ENCODE measurements around the gene ATAD3A.
"Not testable (repeated sequence)": the region's sequence is repeated elsewhere in the genome, so short reads cannot be mapped to it uniquely, and the experiment has no call there.

Gene ATAD3A

DNA sequence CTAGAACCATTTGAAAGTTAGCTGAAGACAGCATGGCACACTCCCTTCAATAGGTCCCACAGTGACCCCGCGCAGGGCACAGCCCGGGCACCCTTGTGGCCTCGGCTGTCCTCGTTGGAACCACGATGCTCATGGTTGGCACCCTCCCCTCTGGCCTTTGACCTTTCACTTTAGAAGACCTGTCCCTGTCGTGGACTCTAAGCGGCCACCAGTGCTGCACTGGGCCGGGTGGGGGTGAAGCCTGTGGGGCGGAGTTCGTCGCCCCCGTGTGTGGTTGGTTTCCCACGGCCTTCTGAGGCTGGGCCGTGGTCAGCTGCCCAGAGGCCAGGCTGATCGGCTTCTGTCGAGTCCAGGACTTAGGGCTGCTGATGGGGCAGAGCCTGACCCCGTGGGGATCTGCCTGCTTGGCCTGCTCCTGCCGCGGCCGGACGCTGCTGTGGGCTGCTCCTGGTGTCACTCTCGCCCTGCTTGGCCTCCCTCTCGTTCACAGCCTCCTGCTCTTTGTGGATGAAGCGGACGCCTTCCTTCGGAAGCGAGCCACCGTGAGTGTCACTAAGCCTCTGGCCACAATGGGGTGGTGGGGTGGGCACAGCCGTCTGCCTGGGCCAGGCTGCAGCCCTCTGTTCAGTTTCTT lies 12.9 kb downstream of the ATAD3A start:
- DNase-seq: not testable (repeated sequence)

DNA sequence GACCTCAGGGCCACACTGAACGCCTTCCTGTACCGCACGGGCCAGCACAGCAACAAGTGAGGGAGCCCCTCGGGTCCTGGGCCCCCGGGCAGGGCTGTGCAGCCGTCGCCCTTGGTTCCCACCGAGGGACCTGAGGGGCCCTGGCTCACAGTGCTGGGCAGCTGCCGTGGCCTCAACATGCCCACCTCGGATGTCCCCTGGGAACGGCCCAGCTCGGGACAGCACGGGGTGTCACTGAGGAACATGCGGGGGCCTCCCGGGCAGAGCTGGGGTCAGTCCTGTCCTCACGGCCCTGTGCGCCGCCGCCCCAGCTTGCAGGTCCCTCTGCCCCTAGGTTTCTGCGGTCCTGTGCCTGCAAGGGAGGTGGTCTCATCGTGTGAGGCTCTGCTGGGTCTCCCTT lies 14.5 kb downstream of the ATAD3A start:
- not testable (repeated sequence) for DNase-seq

DNA sequence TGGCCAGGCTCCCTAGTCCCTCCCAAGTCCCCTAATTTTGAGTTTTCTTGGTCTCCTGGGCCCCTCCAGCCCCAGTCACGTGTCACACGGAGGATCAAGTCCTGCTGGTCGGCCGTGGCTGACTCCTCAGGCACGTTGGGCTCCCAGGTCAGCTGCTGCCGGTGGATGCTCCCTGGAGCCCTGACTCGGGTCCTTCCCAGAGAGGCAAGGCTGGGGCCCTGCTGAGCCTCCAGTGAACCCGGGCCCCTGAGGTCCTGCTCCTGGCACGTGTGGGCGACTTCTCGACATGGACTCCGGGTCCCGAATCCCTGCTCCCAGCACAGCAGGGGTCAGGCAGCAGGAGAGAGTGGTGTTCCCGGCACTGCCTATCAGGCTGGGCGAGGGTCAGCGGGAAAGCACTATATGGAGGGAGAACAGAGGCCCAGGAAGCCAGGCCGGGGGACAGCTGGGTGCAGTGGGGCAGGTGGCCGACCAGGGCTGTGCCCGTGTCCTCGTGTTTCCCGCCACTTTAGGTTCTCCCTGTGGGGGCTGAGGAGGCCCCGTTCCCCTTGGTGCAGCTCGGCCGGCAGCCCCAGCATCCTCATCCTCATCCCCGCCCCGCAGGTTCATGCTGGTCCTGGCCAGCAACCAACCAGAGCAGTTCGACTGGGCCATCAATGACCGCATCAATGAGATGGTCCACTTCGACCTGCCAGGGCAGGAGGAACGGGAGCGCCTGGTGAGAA lies 15.3 kb downstream of the ATAD3A start:
- DNase-seq: no peak

DNA sequence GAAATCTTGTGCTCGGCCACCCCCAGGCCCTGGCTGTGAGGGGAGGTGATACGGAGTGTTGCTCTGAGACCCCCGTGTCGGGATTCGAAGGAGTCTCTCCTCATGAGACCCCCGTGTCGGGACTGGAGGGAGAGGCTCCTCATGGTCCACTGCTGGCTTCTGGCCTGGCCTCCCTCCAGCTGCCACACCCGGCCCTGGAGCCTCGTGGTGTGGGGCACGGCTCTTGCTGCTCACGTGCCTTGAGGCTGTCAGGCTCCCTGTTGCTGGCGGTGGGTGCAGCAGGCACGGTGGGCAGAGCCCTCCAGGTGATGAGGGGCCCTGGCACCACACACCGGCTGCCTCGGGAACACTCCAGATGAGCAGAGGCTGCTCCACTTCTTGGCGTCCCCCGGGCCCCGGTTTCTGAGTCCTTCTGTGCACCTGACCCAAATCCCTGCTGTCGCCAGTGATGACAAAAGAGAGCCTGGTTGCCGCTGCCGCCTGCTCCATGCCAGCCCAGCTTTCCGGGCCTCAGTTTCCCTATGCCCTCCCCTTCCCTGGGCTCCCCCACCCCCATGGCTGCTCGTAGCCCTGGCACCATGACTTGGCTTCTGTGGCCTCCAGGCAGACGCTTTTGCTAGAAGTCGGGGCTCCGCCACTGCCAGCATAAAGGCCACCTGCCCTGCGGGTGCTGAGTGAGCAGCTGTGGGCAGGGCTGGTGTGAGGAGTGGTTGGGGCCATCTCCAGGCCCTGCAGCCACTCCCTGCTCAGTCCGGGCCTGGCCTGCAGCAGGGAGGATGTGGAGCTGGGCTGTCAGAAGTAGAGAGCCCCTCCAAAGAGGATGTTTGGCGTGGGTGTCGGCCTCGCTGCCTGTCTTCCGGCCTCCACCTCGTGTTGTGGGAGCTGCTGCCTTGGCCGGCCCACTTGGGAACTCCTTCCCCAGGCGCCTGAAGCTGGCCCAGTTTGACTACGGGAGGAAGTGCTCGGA lies 16.6 kb downstream of the ATAD3A start:
- no peak for DNase-seq

DNA sequence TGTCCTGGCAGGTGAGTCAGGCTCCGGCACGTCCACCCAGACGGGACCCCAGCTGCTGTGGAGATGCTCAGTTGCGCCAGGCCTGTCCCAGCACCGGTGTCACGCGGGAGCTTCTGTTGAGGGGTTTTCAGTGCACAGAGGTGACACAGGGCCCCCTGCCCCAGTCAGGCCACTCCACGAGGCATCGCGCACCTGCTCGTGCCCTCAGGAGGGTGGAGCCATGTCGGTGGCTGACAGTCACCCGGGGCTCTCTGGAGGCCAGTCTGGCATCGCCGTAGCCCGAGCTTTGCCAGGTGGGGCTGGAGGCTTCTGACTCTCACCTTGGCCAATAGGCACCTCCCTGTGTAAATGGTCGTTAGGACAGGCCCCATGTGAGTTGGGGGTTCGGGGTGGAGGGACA lies 17.4 kb downstream of the ATAD3A start:
- DNase-seq: no peak

DNA sequence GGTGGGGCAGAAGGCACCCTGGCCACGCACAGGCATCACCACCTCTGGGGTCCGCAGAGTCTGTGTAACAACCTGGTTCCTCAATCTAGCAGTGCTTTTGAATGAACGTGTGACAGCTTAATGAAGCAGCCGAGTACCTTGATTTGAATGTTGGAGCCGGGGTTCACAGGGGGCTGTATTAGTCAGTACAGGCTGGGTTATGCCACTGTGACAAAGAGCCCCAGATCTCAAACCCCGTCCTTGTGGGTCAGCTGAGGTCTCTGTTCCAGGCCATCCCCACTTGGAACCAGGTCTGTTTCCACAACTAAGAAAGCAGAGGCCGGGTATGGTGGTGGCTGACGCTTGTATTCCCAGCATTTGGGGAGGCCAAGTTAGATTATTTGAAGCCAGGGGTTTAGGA lies 18.0 kb downstream of the ATAD3A start:
- DNase-seq: no peak

DNA sequence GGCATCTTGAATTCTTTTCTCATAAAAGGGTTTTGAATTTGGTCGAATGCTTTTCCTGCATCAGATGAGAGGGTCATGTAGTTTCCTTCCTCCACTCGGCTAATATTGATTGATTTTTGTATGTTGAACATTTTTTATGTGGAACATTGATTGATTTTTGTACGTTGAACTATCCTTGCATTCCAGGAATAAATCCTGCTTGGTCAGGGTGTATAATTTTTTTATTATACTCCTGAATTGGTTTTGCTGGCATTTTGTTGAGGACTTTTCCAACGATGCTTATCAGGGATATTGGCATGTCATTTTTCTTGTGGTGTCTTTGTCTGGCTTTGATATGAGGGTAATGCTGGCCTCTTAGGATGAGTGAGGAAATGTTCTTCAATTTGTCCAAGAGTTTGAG lies 20.0 kb downstream of the ATAD3A start:
- no peak for DNase-seq

DNA sequence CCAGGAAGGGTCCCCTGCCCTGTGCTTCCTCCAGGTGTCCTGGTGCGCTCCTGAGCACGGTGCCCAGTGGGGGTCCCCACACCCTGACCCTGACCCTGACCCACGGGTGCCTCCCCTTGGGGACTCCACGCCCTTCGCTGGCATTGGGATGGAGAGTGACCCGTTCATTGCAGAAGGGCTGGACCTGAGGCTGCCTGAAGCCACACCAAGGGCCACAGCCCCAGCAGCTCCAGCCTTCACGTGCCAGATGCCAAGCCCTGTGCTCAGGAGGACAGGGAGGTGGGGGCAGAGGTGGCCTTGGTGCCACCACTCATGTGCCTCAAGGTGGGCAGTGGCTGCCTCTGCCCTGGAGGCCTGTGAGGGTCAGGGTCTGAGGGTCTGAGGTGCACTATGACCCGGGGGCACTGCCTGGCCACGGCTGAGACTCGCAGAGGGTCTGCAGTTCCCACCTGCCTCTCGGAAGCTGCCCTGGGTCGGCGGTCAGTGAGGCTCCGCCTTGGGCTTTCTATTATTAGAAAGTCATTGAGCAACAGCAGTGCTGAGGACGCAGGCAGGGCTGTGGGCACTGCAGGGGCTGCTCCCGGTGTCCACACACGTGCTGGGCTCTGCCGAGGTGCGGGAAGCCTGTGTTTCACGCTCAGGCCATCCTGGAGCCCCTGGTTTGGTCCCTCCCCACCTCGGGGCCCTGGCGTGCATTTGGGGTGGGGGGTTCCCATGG lies 21.4 kb downstream of the ATAD3A start:
- not testable (repeated sequence) for DNase-seq

DNA sequence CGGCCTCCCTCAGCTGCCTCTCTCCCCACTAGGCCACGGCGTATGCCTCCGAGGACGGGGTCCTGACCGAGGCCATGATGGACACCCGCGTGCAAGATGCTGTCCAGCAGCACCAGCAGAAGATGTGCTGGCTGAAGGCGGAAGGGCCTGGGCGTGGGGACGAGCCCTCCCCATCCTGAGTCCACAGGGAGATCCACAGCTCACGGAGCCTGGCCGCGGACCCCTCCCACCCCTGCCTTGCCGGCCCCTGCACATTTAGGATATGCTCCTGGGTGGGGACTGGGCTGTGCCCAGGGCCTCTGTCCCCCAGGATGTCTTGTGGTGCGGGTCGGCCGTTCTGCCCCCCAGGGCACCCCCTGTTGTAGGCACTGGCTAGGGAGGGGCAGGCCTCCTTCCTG lies 21.9 kb downstream of the ATAD3A start:
- not testable (repeated sequence) for DNase-seq

DNA sequence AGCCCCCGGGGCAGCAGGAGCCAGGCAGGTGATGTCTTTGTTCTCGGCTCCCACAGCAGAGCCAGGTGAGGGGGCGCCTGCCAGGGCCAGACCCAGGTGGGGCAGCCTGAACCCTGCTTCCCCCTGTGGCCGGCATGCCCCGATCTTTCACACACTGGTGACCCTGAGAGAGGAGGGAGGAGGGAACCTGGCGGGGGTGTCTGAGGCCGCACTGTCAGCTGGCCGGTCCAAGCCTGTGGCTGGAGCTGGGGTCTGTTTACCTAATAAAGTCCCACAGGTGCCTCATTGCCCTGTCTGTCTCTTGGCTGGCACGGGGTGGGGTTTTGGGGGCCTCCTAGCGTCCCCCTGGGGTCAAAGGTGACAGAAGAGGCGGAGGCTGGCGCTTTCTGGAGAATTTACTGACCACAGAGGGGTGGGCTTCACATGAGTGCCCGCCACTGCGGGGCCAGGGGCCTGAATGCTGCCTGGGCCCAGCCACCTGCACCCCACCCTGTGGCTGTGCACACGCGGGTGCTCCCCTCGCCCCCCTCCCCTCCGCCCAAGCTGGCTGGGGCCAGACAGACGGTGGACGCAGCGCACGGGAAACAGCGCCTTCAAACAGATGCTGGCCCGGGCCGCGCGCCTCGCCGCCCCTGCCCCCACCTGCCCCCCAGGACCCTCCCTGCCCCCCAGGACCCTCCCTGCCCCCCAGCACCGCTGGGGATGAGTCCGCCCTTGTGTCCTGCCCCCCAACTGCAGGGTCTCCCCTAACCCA lies 22.6 kb downstream of the ATAD3A start:
- no peak for DNase-seq

DNA sequence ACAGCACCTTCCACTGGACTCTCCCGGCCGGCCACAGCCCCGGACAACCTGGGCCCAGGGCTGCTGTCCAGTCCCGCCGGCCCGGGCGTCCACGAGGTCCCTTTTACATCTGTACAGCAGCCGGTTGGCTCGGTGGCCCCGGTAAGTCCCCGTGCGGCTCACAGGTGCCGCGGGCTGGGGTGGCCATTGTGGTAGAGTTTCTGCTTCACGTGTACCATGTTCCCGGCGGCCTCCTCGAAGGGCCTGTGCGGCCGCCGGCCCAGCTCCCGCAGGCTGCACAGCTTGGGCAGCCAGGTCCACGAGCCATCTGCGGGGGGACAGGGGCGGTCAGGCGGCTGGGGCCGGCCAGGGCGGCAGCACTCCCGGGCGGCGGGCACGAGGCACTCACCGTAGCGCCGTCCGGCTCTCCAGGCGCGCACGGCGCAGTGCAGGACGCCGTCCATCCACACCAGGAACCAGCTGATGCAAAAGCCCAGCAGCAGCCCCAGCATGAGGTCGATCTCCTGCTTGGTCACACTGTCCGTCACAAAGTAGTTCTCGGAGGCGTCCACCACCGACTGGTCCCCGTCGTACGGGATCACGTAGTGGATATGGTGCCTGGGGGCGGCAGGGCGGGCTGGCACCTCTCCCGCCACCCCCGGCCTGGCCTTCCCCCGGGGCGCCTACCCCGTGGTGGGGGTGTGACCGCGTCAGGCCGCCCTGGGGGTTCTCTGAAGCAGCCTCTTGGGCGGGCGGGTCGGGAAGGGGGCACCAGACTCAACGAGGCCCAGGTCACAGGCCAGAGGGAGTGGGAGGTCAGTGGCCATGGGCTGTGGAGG lies 23.4 kb downstream of the ATAD3A start:
- DNase-seq: no peak

DNA sequence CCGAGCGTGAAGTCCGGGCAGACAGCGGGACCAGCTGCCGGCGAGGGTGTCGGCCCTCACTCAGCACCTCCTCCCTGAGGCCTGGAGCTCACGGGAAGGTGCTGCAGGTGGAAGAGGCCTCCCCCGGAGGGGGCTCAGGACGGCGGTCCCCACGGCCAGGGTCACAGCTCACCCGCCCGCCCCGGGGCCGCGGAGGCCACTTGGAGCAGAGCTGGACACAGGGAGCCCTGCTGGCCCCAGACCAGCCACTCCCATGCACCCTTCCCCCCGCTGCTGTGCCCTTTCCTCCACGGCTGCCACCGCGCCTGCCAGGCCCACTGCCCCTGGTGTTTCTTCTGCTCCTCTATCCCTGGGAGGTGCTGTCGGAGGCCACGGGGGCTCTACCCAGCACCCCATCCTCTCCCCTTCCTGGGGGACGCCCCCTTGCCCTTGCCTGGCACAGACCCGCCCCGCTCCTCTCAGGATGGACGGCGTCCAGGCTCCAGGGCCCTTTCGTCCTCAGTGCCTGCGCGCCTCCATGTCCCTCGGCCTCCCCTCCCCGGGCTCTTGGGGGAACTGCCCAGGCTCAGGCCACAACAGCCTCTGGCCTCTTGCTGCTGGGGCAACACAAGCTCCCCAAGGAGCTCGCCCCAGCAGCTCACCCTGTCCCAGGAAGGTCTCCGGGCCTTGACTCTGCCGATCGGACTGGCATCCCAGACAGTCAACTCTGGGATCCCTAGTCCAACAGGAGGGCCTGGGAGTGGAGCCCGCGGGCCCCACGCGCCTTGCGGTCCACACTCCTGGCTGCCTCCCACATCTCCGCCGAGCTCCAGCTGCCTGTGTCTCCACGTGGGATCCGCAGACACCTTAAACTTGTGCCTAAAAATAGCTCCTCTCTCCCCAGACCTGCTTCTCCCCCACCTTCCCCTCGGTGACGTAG lies 24.3 kb downstream of the ATAD3A start:
- no peak for DNase-seq

DNA sequence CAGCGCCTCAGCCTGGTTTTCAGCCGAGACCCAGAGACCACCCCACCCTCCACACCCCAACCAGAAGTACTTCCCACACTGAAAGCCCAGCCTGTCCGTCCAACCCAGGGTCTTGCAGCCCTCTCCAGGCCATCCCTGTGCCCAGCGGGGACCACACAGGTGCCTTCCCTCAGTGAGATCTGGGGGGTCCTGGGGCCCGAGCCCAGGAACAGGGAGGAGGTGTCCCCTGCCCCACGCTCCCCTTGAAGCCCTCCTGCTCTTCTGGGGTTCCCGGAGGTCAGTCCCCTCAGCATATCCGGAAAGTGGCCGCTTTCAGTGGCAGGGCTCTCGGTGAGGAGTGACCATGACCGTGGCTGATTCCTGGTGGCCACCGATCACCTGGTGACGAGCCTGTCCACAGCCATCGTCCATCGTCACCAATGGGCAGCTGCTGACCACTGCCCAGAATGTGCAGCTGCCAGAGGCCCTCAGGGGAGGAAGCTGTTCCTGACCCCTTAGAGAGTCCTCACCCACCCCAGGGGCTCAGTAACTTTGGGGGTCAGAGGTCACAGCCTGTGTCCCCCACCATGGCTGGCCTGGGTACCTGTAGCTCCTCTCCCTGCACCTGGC lies 25.1 kb downstream of the ATAD3A start:
- DNase-seq: no peak

DNA sequence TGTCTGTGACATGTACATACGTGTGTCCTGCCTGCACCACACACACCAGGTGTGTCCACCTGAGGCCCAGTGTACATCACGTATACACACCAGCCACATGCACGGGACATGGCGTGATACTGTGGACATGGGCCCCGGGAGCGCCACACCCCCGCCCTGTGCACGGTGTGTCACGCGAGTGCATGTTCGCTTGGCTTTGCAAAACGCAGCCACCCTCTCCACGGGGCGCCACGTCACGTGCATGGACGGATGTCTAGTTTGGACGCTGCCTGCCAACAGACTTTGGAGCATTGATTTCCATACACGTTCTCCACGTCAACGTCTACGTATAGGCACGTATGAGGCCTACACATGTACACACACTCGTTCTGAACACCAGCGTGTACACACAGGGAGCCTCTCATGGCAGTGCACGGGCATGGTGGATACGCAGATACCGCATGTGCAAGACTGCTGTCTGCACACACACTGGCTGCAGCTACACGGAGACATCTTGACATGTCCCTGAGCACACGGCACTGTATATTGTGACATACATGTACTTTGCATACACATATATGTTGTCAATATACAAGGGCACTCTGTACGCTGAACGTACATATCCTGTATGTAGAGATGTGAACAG lies 25.8 kb downstream of the ATAD3A start:
- no peak for DNase-seq

DNA sequence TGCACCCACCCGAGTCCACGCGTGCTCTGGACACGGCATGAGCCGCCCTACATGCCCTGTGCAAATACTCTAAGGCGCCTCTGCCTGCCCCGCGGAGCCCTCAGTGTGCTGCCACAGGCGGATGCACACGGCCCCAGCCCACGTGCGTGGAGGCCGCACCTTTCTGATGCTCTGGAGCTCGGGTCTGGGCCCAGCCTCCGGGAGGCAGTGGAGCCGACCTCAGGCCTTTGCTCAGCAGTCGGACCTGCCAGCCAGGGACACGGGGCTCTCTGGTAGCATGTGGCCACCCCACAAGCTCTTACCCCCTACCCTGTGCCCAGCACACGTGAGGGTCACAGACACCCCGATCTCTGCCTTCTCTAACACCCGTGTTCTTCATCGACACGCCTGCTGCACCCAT lies 26.4 kb downstream of the ATAD3A start:
- no peak for DNase-seq

DNA sequence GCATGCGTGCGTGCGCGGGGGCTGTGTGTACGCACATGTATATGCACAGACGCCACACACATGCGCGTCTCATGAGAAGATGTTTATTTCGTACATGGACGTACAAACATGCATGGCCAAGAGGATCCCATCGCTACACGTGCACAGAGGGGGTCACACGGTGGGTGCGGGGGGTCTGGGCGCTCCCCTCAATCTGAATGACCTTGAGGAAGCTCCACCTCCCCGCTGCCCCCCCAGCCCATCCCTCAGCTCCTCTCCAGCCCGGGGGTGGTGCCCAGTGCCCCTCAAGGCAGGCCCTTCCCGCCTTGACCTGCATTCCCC lies 27.0 kb downstream of the ATAD3A start:
- DNase-seq: no peak

DNA sequence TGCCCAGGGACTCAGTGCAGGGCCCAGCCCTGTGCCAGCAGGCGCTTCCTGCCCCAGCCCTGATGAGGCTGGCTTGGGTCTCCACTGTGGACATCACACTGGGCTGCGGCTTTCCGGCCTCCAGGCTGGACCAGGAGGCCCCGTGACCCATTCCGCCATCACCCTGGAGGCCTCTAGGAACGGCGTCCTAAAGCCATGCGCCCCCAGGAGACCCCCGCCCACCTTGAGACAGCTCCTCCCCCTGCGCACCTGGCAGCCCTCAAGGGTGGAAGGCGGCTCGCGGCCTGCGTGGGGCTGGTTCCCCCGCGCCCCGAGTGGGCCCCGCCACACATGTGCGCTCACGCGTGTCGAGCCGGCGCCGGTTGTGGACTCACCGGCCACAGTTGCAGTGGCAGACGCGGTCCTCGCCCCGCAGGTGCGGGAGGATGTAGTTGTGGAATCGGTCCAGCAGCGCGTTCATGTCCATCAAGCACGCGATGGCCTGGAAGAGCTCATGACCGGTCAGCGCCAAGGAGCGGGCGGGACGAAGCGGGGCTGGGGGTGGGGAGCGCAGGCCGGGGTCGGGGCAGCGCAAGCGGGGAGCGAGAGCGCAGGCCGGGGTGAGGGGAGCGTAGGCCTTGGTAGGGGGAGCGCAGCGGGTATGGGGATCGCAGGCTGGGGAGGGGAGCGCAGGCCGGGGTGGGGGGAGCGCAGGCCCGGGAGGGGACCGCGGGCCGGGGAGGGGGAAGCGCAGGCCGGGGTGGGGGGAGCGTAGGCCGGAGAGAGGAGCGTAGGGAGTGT lies 27.5 kb downstream of the ATAD3A start:
- no peak for DNase-seq

DNA sequence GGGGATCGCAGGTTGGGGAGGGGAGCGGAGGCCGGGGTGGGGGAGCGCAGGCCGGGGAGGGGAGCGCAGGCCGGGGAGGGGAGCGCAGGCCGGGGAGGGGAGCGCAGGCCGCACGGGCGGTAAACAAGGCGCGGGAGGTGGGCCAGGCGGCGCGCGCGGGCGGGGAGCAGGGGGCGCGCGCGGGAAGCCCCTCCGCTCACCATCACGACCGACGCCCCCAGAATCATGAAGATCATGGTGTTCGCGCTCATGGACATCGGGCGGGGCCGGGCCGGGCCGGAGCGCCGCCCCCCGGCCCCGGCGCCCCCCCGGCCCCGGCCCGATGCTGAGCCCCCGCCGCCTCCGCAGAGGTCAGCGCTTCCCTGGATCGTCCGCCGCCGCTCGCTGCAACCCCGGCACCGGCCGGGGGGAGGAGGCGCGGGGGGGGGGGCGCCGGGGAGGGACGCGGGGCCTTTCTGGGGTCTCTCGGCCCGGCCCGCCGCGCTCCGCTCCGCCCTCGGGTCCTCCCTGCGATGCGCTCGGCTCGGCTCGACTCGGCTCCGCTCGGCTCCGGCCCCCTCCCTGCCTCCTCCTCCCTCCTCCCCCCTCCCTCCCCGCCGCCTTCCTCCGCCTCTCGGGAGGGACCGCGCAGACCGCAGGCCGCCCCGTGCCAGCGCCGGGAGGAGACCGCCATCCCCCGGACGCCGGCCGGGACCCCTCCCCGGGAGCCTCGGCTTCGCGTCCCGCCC lies 28.3 kb downstream of the ATAD3A start, which contains the start of gene TMEM240:
Gene TMEM240 (minus strand): TSS at position 535 of the 728 bp plus-strand sequence. CDS start 278 bp downstream, at position 257.
- no peak for DNase-seq

Data from NCI-H1436 treated with DMSO at 0.1 percent for 48 hours (cell line).